Fibroblast of lung (primary cell): ENCODE data around the gene TXNDC16. TPM values are rescaled to one million over a fixed set of nuclear protein-coding genes. Genes with fewer than 3 reads are reported as not detected.

Experiments
- DNase-seq, 2 donors: peaks; one replicate each; pipeline versions ENCODE4 v3.0.0 to v3.0.0-alpha.2; 2010; ENCODE audit warnings: low read depth in 2 of 2
- H2AFZ ChIP-seq: 2 replicates; pipeline ENCODE4 v1.5.1; 2012; ENCODE audit warnings: low read length, control low read depth, inconsistent platforms
- H3K27ac ChIP-seq: 2 replicates; pipeline ENCODE4 v1.5.1; 2011; ENCODE audit warnings: low read length, control low read depth; ENCODE audit not compliant: insufficient read depth
- H3K27me3 ChIP-seq: 2 replicates; pipeline ENCODE4 v1.5.1; 2011; ENCODE audit warnings: mild to moderate bottlenecking, low read length; ENCODE audit not compliant: control insufficient read depth, insufficient read depth
- H3K36me3 ChIP-seq: 2 replicates; pipeline ENCODE4 v1.5.1; 2011; ENCODE audit warnings: low read length; ENCODE audit not compliant: control insufficient read depth, insufficient read depth
- H3K4me1 ChIP-seq: 2 replicates; pipeline ENCODE4 v1.5.1; 2011; ENCODE audit warnings: low read length; ENCODE audit not compliant: control insufficient read depth, insufficient read depth; ENCODE audit errors: extremely low read depth
- H3K4me2 ChIP-seq: 2 replicates; pipeline ENCODE4 v1.5.1; 2011; ENCODE audit warnings: low read length, control low read depth; ENCODE audit not compliant: insufficient read depth; ENCODE audit errors: extremely low read depth
- H3K4me3 ChIP-seq, 4 experiments: fragments of 200-600 bp in 1 of 4; sonication (generic) in 1 of 4; replicated peaks in 1 of 4; 2 replicates each; pipeline ENCODE4 v1.5.1; 2011 to 2016; ENCODE audit warnings: low read length in 4 of 4, low read depth in 3 of 4, mild to moderate bottlenecking in 3 of 4, control low read depth in 2 of 4, inconsistent platforms in 1 of 4, mixed read lengths in 1 of 4; ENCODE audit not compliant: insufficient read depth in 1 of 4; ENCODE audit errors: control extremely low read depth in 1 of 4
- H3K79me2 ChIP-seq: 2 replicates; pipeline ENCODE4 v1.5.1; 2012; ENCODE audit warnings: mild to moderate bottlenecking, low read length, inconsistent platforms; ENCODE audit not compliant: control insufficient read depth, insufficient read depth
- H3K9ac ChIP-seq: 2 replicates; pipeline ENCODE4 v1.5.1; 2011; ENCODE audit warnings: mild to moderate bottlenecking, low read length, control low read depth; ENCODE audit not compliant: insufficient read depth
- H3K9me3 ChIP-seq: 2 replicates; pipeline ENCODE4 v1.5.1; 2012; ENCODE audit warnings: low read depth, low read length; ENCODE audit not compliant: control insufficient read depth, insufficient read depth
- H4K20me1 ChIP-seq: 2 replicates; pipeline ENCODE4 v1.5.1; 2011; ENCODE audit warnings: low read length; ENCODE audit not compliant: control insufficient read depth, insufficient read depth; ENCODE audit errors: extremely low read depth
- CTCF ChIP-seq, 2 donors: IDR thresholded peaks in 1 of 2; conservative IDR thresholded peaks in 1 of 2; 1 replicate in 1 of 2; 2 replicates in 1 of 2; pipeline ENCODE4 v1.5.1; 2011 to 2012; ENCODE audit warnings: low read length in 2 of 2, control low read depth in 1 of 2, inconsistent platforms in 1 of 2, low read depth in 1 of 2, mild to moderate bottlenecking in 1 of 2
- EZH2 ChIP-seq: IDR thresholded peaks from 2 replicates; pipeline ENCODE4 v1.5.1; 2012; ENCODE audit warnings: low read length, control low read depth, mild to moderate bottlenecking; ENCODE audit errors: missing control alignments
- polyA plus RNA-seq, 2 donors: library from polyadenylated mRNA; depleted of rRNA in 1 of 2; stranded (reverse) in 1 of 2; unstranded in 1 of 2; fragments of >200 nt; gene quantifications; 2 replicates each; pipeline ENCODE4 v1.2.1, GENCODE V29; 2011 to 2012; ENCODE audit warnings: missing spikeins in 1 of 2
- total RNA-seq: library from RNA; depleted of rRNA; stranded (reverse); fragments of >200 nt; gene quantifications from 2 replicates; pipeline ENCODE4 v1.2.1, GENCODE V29; 2014

TXNDC16 gene
- total and polyA plus RNA-seq, 2 donors (not counting 1 experiment from before 2014, with no cell fraction given), result 3.0 to 6.6 TPM

GRCh38 chr14:52417139-52417538 lies 135.2 kb downstream of the TXNDC16 start:
- H3K27me3 ChIP-seq, result no peaks in the 10 kb centered on the region
- no peak for DNase-seq
- H3K36me3 ChIP-seq, result no peaks in the 10 kb centered on the region
- TF ChIP-seq EZH2 (no peak), CTCF (conservative IDR thresholded peaks at IDR 0.05 in 1 of 2, IDR thresholded peaks at IDR 0.05 in 1 of 2; ENCODE audit: low read depth in 1 of 2, low read length in 2 of 2) (no peak)
- no peaks in the 10 kb centered on the region for H4K20me1 ChIP-seq
- H3K4me3 ChIP-seq, result no peak overlapping the region
- H3K27ac ChIP-seq, result no peak overlapping the region
- no peak overlapping the region for H3K9ac ChIP-seq
- H3K4me1 ChIP-seq, result no peaks in the 10 kb centered on the region
- H3K9me3 ChIP-seq, result no peaks in the 10 kb centered on the region
- no peak overlapping the region for H3K4me2 ChIP-seq
- no peaks in the 10 kb centered on the region for H3K79me2 ChIP-seq
- no peak overlapping the region for H2AFZ ChIP-seq

DNA sequence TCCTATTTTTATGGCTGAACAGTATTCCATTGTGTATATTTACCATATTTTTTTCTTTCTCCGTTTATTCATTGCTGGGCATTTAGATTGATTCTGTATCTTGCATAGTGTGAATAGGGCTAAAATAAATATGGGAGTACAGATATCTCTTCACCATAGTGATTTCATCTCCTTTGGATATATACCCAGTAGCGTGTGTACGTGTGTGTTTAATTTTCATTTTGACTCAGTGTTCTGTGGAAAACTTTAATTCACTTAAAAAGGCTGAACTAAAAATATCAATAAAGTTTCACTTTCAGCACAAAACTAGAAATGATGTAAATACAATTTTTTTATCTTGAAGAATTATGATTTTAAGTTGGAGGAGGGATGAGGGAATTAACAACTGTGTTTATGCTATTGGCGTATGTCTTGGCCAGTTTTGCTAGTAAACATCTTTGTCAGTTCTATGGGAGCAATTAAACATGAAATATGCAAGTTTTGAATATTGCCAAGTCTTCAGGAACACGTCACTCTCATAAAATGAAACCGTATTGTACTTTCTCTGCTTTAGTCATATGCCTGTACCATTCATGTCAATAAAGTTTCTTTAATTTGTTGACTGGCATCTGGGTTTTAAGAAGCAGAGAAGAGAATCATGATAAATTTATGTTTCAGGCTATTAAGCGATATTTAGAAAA lies 138.4 kb downstream of the TXNDC16 start:
- no peaks in the 10 kb centered on the region for H3K4me1 ChIP-seq
- peak overlapping the region; percentile 7 for H2AFZ ChIP-seq
- peak; percentile 6 to 87 for DNase-seq
- no peaks in the 10 kb centered on the region for H3K79me2 ChIP-seq
- no peak overlapping the region for H3K27ac ChIP-seq
- no peaks in the 10 kb centered on the region for H3K36me3 ChIP-seq
- H3K4me3 ChIP-seq, result peak overlapping the region in 2 of 4 experiments; percentile 27 to 42
- no peaks in the 10 kb centered on the region for H3K27me3 ChIP-seq
- no peaks in the 10 kb centered on the region for H3K9me3 ChIP-seq
- no peak for TF ChIP-seq EZH2
- no peak for TF ChIP-seq CTCF (conservative IDR thresholded peaks at IDR 0.05 in 1 of 2, IDR thresholded peaks at IDR 0.05 in 1 of 2; ENCODE audit: low read depth in 1 of 2, low read length in 2 of 2)
- no peaks in the 10 kb centered on the region for H4K20me1 ChIP-seq
- H3K4me2 ChIP-seq, result peak overlapping the region; percentile 82
- H3K9ac ChIP-seq, result no peak overlapping the region

GRCh38 chr14:52412426-52412825 lies 139.9 kb downstream of the TXNDC16 start:
- TF ChIP-seq CTCF (conservative IDR thresholded peaks at IDR 0.05 in 1 of 2, IDR thresholded peaks at IDR 0.05 in 1 of 2; ENCODE audit: low read depth in 1 of 2, low read length in 2 of 2) (no peak), EZH2 (no peak)
- H3K79me2 ChIP-seq, result no peaks in the 10 kb centered on the region
- H3K4me3 ChIP-seq, result no peak overlapping the region
- H3K9me3 ChIP-seq, result no peaks in the 10 kb centered on the region
- no peaks in the 10 kb centered on the region for H3K27me3 ChIP-seq
- no peak overlapping the region for H3K9ac ChIP-seq
- H4K20me1 ChIP-seq, result no peaks in the 10 kb centered on the region
- no peak overlapping the region for H3K27ac ChIP-seq
- no peaks in the 10 kb centered on the region for H3K4me1 ChIP-seq
- H3K4me2 ChIP-seq, result no peak overlapping the region
- peak in 1 of 2 donors; percentile 60 for DNase-seq
- H3K36me3 ChIP-seq, result no peaks in the 10 kb centered on the region
- no peak overlapping the region for H2AFZ ChIP-seq
